WTC11 (cell line): ENCODE measurements around the gene GDPD2. TPM values are rescaled to one million over a fixed set of nuclear protein-coding genes. Genes with fewer than 3 reads are reported as not detected.

Source experiments
- ATAC-seq: fragments of 200-7000 bp; cut with Tn5 transposase; 2 replicates; pipeline ENCODE4 v1.10.0; 2021; ENCODE audit warnings: mild to moderate bottlenecking, moderate library complexity
- CTCF ChIA-PET: fragments of 300-600 bp; sonication (Branson Sonifier 250); formaldehyde crosslinking; loops from one replicate; lab custom pipeline; 2021; ENCODE audit warnings: antibody characterized with exemption; lab: Charles Lee
- POLR2A ChIA-PET: fragments of 350-600 bp; sonication (Branson Sonifier 250); formaldehyde crosslinking; loops from one replicate; lab custom pipeline; 2021; ENCODE audit warnings: antibody characterized with exemption; lab: Charles Lee
- DNase-seq: peaks from one replicate; pipeline ENCODE4 v3.0.0; 2021; ENCODE audit warnings: low spot score
- H3K27ac Mint-ChIP-seq: 2 replicates; pipeline ENCODE4 v1.8.0; 2021; ENCODE audit warnings: mixed read lengths
- H3K27me3 Mint-ChIP-seq: 2 replicates; pipeline ENCODE4 v1.8.0; 2021; ENCODE audit warnings: low read depth, mild to moderate bottlenecking, moderate library complexity, mixed read lengths
- H3K36me3 Mint-ChIP-seq: 2 replicates; pipeline ENCODE4 v1.8.0; 2021; ENCODE audit warnings: mixed read lengths
- H3K4me1 Mint-ChIP-seq: 2 replicates; pipeline ENCODE4 v1.8.0; 2022; ENCODE audit warnings: mixed read lengths
- H3K4me3 Mint-ChIP-seq: 2 replicates; pipeline ENCODE4 v1.8.0; 2021; ENCODE audit warnings: mild to moderate bottlenecking, moderate library complexity, mixed read lengths
- H3K9me3 Mint-ChIP-seq: 2 replicates; pipeline ENCODE4 v1.8.0; 2021; ENCODE audit warnings: mixed read lengths
- E2F1 ChIP-seq: sonication (generic); formaldehyde crosslinking; IDR thresholded peaks from 2 replicates; pipeline ENCODE4 v1.8.0; 2022; ENCODE audit warnings: mild to moderate bottlenecking, missing genetic modification reagents
- E2F4 ChIP-seq: sonication (generic); formaldehyde crosslinking; IDR thresholded peaks from 2 replicates; pipeline ENCODE4 v1.8.1; 2022; ENCODE audit warnings: low read depth, mild to moderate bottlenecking, moderate library complexity, missing genetic modification reagents, borderline replicate concordance
- ELF4 ChIP-seq: sonication (generic); formaldehyde crosslinking; IDR thresholded peaks from 2 replicates; pipeline ENCODE4 v1.8.1; 2022; ENCODE audit warnings: low read depth, mild to moderate bottlenecking, moderate library complexity, missing genetic modification reagents
- ERG ChIP-seq: fragments of 250-450 bp; sonication (Bioruptor Pico); IDR thresholded peaks from 2 replicates; pipeline ENCODE4 v1.8.0; 2021; ENCODE audit warnings: mild to moderate bottlenecking
- ETV6 ChIP-seq: sonication (generic); formaldehyde crosslinking; IDR thresholded peaks from 2 replicates; pipeline ENCODE4 v1.8.1; 2022; ENCODE audit warnings: mild to moderate bottlenecking, missing genetic modification reagents
- FOXP1 ChIP-seq: sonication (generic); formaldehyde crosslinking; IDR thresholded peaks from 2 replicates; pipeline ENCODE4 v1.8.0; 2022; ENCODE audit warnings: missing genetic modification reagents, mild to moderate bottlenecking, moderate library complexity, borderline replicate concordance
- GABPB1 ChIP-seq: sonication (generic); formaldehyde crosslinking; IDR thresholded peaks from 2 replicates; pipeline ENCODE4 v1.8.1; 2023; ENCODE audit warnings: mild to moderate bottlenecking, missing genetic modification reagents
- GRHL2 ChIP-seq: fragments of 250-450 bp; sonication (Bioruptor Pico); IDR thresholded peaks from 2 replicates; pipeline ENCODE4 v1.8.0; 2022; ENCODE audit warnings: mild to moderate bottlenecking, moderate library complexity; ENCODE audit not compliant: insufficient replicate concordance, severe bottlenecking
- IRF2 ChIP-seq: sonication (generic); formaldehyde crosslinking; IDR thresholded peaks from 2 replicates; pipeline ENCODE4 v1.8.0; 2022; ENCODE audit warnings: low read depth, missing genetic modification reagents, borderline replicate concordance
- KAT7 ChIP-seq: sonication (generic); formaldehyde crosslinking; IDR thresholded peaks from 2 replicates; pipeline ENCODE4 v1.8.1; 2023; ENCODE audit warnings: missing genetic modification reagents, mild to moderate bottlenecking, borderline replicate concordance
- MYBL2 ChIP-seq: sonication (generic); formaldehyde crosslinking; IDR thresholded peaks from 2 replicates; pipeline ENCODE4 v1.8.1; 2023; ENCODE audit warnings: mild to moderate bottlenecking, moderate library complexity, missing genetic modification reagents
- NFYB ChIP-seq: sonication (generic); formaldehyde crosslinking; conservative IDR thresholded peaks from 2 replicates; pipeline ENCODE4 v1.8.0; 2022; ENCODE audit warnings: low read depth, missing genetic modification reagents
- NR1H2 ChIP-seq: sonication (generic); formaldehyde crosslinking; IDR thresholded peaks from 2 replicates; pipeline ENCODE4 v1.9.0; 2021; ENCODE audit warnings: mild to moderate bottlenecking, moderate library complexity, missing genetic modification reagents
- NR2C2 ChIP-seq: sonication (generic); formaldehyde crosslinking; IDR thresholded peaks from 2 replicates; pipeline ENCODE4 v1.8.0; 2022; ENCODE audit warnings: mild to moderate bottlenecking, missing genetic modification reagents
- NR3C1 ChIP-seq: sonication (generic); formaldehyde crosslinking; conservative IDR thresholded peaks from 2 replicates; pipeline ENCODE4 v1.8.1; 2023; ENCODE audit warnings: low read depth, mild to moderate bottlenecking, missing genetic modification reagents
- PREB ChIP-seq: sonication (generic); formaldehyde crosslinking; IDR thresholded peaks from 2 replicates; pipeline ENCODE4 v1.8.1; 2022; ENCODE audit warnings: mild to moderate bottlenecking, missing genetic modification reagents, moderate library complexity, borderline replicate concordance
- RORB ChIP-seq: fragments of 250-450 bp; sonication (Bioruptor Pico); IDR thresholded peaks from 2 replicates; pipeline ENCODE4 v1.9.0; 2021; ENCODE audit warnings: mild to moderate bottlenecking
- SOX15 ChIP-seq: fragments of 250-450 bp; sonication (Bioruptor Pico); IDR thresholded peaks from 2 replicates; pipeline ENCODE4 v1.9.0; 2021; ENCODE audit warnings: mild to moderate bottlenecking
- TEAD4 ChIP-seq: sonication (generic); formaldehyde crosslinking; IDR thresholded peaks from 2 replicates; pipeline ENCODE4 v1.8.0; 2022; ENCODE audit warnings: mild to moderate bottlenecking, missing genetic modification reagents
- TP53 ChIP-seq: sonication (generic); formaldehyde crosslinking; IDR thresholded peaks from 2 replicates; pipeline ENCODE4 v1.8.1; 2023; ENCODE audit warnings: mild to moderate bottlenecking, missing genetic modification reagents
- USF2 ChIP-seq: sonication (generic); formaldehyde crosslinking; IDR thresholded peaks from 2 replicates; pipeline ENCODE4 v1.8.1; 2023; ENCODE audit warnings: mild to moderate bottlenecking, missing genetic modification reagents, moderate library complexity
- ZBTB43 ChIP-seq: sonication (generic); formaldehyde crosslinking; IDR thresholded peaks from 2 replicates; pipeline ENCODE4 v1.8.1; 2023; ENCODE audit warnings: mild to moderate bottlenecking, missing genetic modification reagents
- ZNF138 ChIP-seq: sonication (generic); formaldehyde crosslinking; conservative IDR thresholded peaks from 2 replicates; pipeline ENCODE4 v1.8.1; 2022; ENCODE audit warnings: mild to moderate bottlenecking, moderate library complexity, missing genetic modification reagents
- ZNF219 ChIP-seq: sonication (generic); formaldehyde crosslinking; IDR thresholded peaks from 2 replicates; pipeline ENCODE4 v1.8.0; 2023; ENCODE audit warnings: missing genetic modification reagents, mild to moderate bottlenecking, borderline replicate concordance
- ZNF232 ChIP-seq: sonication (generic); formaldehyde crosslinking; IDR thresholded peaks from 2 replicates; pipeline ENCODE4 v1.8.0; 2022; ENCODE audit warnings: mild to moderate bottlenecking, missing genetic modification reagents
- ZNF416 ChIP-seq: fragments of 250-450 bp; sonication (Bioruptor Pico); IDR thresholded peaks from 2 replicates; pipeline ENCODE4 v1.9.0; 2021; ENCODE audit warnings: mild to moderate bottlenecking, inconsistent platforms
- ZNF423 ChIP-seq: fragments of 250-450 bp; sonication (Bioruptor Pico); IDR thresholded peaks from 2 replicates; pipeline ENCODE4 v2.1.2; 2022; ENCODE audit warnings: mild to moderate bottlenecking, moderate library complexity
- total RNA-seq: library from RNA; stranded (reverse); gene quantifications from 3 replicates; pipeline ENCODE4 v1.2.3, GENCODE V29; 2021

Gene GDPD2
- total RNA-seq, 1 experiment from 2014 or later: 7.0 TPM

- TF ChIP-seq PREB (no peak), ERG (CRISPR knock-in tag) (no peak), GABPB1 (CRISPR knock-in tag) (no peak), E2F1 (CRISPR knock-in tag) (no peak), MYBL2 (CRISPR knock-in tag) (no peak)
Measured at GRCh38 chrX:70434914-70435586, 11.9 kb downstream of the GDPD2 start (continued).

- no peak overlapping the region for H3K27ac Mint-ChIP-seq
- peaks cover 16% of the 10 kb centered on the region for H3K4me1 Mint-ChIP-seq
- TF ChIP-seq NR3C1 (no peak), NR2C2 (CRISPR knock-in tag) (no peak), NR1H2 (CRISPR knock-in tag) (no peak), RORB (CRISPR knock-in tag) (no peak), FOXP1 (CRISPR knock-in tag) (no peak), ZNF232 (CRISPR knock-in tag) (no peak), TP53 (CRISPR knock-in tag) (no peak), USF2 (no peak)
- TF ChIP-seq, all 79 proteins: peak for 0
- Mint-ChIP-seq H3K4me3 (peak overlapping the region; percentile 56), H3K9me3 (no peaks in the 10 kb centered on the region), H3K27me3 (peaks cover 13% of the 10 kb centered on the region), H3K36me3 (no peaks in the 10 kb centered on the region)
- DNase-seq: peak; percentile 59
- POLR2A ChIA-PET: no interaction called here
- ATAC-seq: peak; percentile 14
- CTCF ChIA-PET: interaction anchor here (0.6 to 5.1 kb wide), 9 partner anchors 9 to 1947 kb away, joined by 3 to 94 read pairs (median 5); partner anchors contain the start of genes GDPD2 and IGBP1
Measured at GRCh38 chrX:70436343-70436742, 13.2 kb downstream of the GDPD2 start.

- ChIA-PET POLR2A (no interaction called here), CTCF (interaction anchor here (0.6 to 5.1 kb wide), 5 partner anchors 13 to 1946 kb away, joined by 3 to 94 read pairs (median 9); partner anchors contain the start of gene GDPD2)
- Mint-ChIP-seq H3K9me3 (no peaks in the 10 kb centered on the region), H3K27ac (no peak overlapping the region), H3K4me1 (peaks cover 16% of the 10 kb centered on the region), H3K4me3 (no peak overlapping the region), H3K36me3 (no peaks in the 10 kb centered on the region), H3K27me3 (peaks cover 15% of the 10 kb centered on the region)
- no peak for ATAC-seq
- DNase-seq: no peak
- no peak for TF ChIP-seq IRF2
- no peak for TF ChIP-seq ZNF423 (CRISPR knock-in tag)
- no peak for TF ChIP-seq ZNF416 (CRISPR knock-in tag)
- no peak for TF ChIP-seq SOX15 (CRISPR knock-in tag)
- TF ChIP-seq E2F4: no peak
- TF ChIP-seq TEAD4 (CRISPR knock-in tag): no peak
- TF ChIP-seq NR2C2 (CRISPR knock-in tag): no peak
- TF ChIP-seq ELF4 (CRISPR knock-in tag): no peak
- no peak for TF ChIP-seq ZBTB43 (CRISPR knock-in tag)
- TF ChIP-seq ETV6: no peak
- TF ChIP-seq ZNF138 (CRISPR knock-in tag): no peak
- TF ChIP-seq GRHL2: no peak
- TF ChIP-seq ZNF219 (CRISPR knock-in tag): no peak
- no peak for TF ChIP-seq KAT7 (CRISPR knock-in tag)
- TF ChIP-seq NFYB (CRISPR knock-in tag): no peak
- no peak for TF ChIP-seq TP53 (CRISPR knock-in tag)
Measured at GRCh38 chrX:70437011-70437410, 13.9 kb downstream of the GDPD2 start.
